ENCODE measurements around the gene DHX29.

Gene DHX29

GRCh38 chr5:55307383-55308253 lies at the start of gene DHX29, which contains the start of gene MTREX (continued):
- TF ChIP-seq ZNF518A (tag by site-specific recombination; conservative IDR thresholded peaks at IDR 0.05; ENCODE audit: low read depth) (0 out of 2 replicates have a peak, but pooled peaks have one; percentile 14), ZSCAN18 (tag by site-specific recombination; IDR thresholded peaks at IDR 0.05) (no peak), ZNF146 (tag by site-specific recombination; IDR thresholded peaks at IDR 0.05) (peak; percentile 25; the same call in 1 of the 2 replicates), ZNF248 (tag by site-specific recombination; IDR thresholded peaks at IDR 0.05) (no peak), ZNF585B (tag by site-specific recombination; IDR thresholded peaks at IDR 0.05) (no peak), ZNF549 (tag by site-specific recombination; IDR thresholded peaks at IDR 0.05) (no peak), ZNF658 (tag by site-specific recombination; IDR thresholded peaks at IDR 0.05) (no peak), SCRT1 (tag by site-specific recombination; IDR thresholded peaks at IDR 0.05; ENCODE audit: borderline replicate concordance) (no peak), ZNF558 (tag by site-specific recombination; IDR thresholded peaks at IDR 0.05) (0 out of 2 replicates have a peak, but pooled peaks have one; percentile 67), BCL11A (tag by site-specific recombination; IDR thresholded peaks at IDR 0.05; ENCODE audit: low read depth) (no peak), ZIC2 (tag by site-specific recombination; IDR thresholded peaks at IDR 0.05) (no peak), ZNF610 (tag by site-specific recombination; IDR thresholded peaks at IDR 0.05; ENCODE audit: borderline replicate concordance) (0 out of 2 replicates have a peak, but pooled peaks have one; percentile 55), ZNF398 (tag by site-specific recombination; IDR thresholded peaks at IDR 0.05) (no peak), ZNF426 (tag by site-specific recombination; IDR thresholded peaks at IDR 0.05) (no peak), ZNF266 (tag by site-specific recombination; IDR thresholded peaks at IDR 0.05; ENCODE audit: low read depth) (no peak), ZNF184 (tag by site-specific recombination; IDR thresholded peaks at IDR 0.05) (0 out of 2 replicates have a peak, but pooled peaks have one; percentile 37), ZNF571 (tag by site-specific recombination; IDR thresholded peaks at IDR 0.05) (no peak)
- TF ChIP-seq, protein P1, sequence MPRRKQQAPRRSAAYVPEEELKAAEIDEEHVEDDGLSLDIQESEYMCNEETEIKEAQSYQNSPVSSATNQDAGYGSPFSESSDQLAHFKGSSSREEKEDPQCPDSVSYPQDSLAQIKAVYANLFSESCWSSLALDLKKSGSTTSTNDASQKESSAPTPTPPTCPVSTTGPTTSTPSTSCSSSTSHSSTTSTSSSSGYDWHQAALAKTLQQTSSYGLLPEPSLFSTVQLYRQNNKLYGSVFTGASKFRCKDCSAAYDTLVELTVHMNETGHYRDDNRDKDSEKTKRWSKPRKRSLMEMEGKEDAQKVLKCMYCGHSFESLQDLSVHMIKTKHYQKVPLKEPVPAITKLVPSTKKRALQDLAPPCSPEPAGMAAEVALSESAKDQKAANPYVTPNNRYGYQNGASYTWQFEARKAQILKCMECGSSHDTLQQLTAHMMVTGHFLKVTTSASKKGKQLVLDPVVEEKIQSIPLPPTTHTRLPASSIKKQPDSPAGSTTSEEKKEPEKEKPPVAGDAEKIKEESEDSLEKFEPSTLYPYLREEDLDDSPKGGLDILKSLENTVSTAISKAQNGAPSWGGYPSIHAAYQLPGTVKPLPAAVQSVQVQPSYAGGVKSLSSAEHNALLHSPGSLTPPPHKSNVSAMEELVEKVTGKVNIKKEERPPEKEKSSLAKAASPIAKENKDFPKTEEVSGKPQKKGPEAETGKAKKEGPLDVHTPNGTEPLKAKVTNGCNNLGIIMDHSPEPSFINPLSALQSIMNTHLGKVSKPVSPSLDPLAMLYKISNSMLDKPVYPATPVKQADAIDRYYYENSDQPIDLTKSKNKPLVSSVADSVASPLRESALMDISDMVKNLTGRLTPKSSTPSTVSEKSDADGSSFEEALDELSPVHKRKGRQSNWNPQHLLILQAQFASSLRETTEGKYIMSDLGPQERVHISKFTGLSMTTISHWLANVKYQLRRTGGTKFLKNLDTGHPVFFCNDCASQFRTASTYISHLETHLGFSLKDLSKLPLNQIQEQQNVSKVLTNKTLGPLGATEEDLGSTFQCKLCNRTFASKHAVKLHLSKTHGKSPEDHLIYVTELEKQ (tag by site-specific recombination; IDR thresholded peaks at IDR 0.05; ENCODE audit: borderline replicate concordance), result no peak
- TF ChIP-seq, protein P2, sequence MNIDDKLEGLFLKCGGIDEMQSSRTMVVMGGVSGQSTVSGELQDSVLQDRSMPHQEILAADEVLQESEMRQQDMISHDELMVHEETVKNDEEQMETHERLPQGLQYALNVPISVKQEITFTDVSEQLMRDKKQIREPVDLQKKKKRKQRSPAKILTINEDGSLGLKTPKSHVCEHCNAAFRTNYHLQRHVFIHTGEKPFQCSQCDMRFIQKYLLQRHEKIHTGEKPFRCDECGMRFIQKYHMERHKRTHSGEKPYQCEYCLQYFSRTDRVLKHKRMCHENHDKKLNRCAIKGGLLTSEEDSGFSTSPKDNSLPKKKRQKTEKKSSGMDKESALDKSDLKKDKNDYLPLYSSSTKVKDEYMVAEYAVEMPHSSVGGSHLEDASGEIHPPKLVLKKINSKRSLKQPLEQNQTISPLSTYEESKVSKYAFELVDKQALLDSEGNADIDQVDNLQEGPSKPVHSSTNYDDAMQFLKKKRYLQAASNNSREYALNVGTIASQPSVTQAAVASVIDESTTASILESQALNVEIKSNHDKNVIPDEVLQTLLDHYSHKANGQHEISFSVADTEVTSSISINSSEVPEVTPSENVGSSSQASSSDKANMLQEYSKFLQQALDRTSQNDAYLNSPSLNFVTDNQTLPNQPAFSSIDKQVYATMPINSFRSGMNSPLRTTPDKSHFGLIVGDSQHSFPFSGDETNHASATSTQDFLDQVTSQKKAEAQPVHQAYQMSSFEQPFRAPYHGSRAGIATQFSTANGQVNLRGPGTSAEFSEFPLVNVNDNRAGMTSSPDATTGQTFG (tag by site-specific recombination; IDR thresholded peaks at IDR 0.05; ENCODE audit: borderline replicate concordance), result no peak
- TF ChIP-seq, protein P3, sequence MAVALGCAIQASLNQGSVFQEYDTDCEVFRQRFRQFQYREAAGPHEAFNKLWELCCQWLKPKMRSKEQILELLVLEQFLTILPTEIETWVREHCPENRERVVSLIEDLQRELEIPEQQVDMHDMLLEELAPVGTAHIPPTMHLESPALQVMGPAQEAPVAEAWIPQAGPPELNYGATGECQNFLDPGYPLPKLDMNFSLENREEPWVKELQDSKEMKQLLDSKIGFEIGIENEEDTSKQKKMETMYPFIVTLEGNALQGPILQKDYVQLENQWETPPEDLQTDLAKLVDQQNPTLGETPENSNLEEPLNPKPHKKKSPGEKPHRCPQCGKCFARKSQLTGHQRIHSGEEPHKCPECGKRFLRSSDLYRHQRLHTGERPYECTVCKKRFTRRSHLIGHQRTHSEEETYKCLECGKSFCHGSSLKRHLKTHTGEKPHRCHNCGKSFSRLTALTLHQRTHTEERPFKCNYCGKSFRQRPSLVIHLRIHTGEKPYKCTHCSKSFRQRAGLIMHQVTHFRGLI (tag by site-specific recombination; IDR thresholded peaks at IDR 0.05), result no peak

Measured in HEK293 (cell line).